ENCODE data around the gene ELFN2. TPM values are rescaled to one million over a fixed set of nuclear protein-coding genes. Genes with fewer than 3 reads are reported as not detected.

Gene ELFN2
- total and polyA plus RNA-seq, 8 donors, result 0.70 to 4.9 (median 1.5) TPM

GRCh38 chr22:37324340-37325038 is 102.8 kb downstream of the ELFN2 start:
- Histone ChIP-seq H3K9me3 (no peaks in the 10 kb centered on the region), H3K27me3 (peaks cover 28 to 65% of the 10 kb centered on the region in 2 donors), H3K4me3 (no peak overlapping the region), H3K4me1 (peaks cover 0 to 9% of the 10 kb centered on the region in 2 donors), H3K27ac (no peak overlapping the region), H3K36me3 (no peaks in the 10 kb centered on the region)
- intact Hi-C loops (cut with DNase I), result no loop called here
- TF ChIP-seq CTCF (IDR thresholded peaks at IDR 0.05), result no peak
- DNase-seq (peak in 1 of 4 donors; percentile 76), ATAC-seq (no peak)

DNA sequence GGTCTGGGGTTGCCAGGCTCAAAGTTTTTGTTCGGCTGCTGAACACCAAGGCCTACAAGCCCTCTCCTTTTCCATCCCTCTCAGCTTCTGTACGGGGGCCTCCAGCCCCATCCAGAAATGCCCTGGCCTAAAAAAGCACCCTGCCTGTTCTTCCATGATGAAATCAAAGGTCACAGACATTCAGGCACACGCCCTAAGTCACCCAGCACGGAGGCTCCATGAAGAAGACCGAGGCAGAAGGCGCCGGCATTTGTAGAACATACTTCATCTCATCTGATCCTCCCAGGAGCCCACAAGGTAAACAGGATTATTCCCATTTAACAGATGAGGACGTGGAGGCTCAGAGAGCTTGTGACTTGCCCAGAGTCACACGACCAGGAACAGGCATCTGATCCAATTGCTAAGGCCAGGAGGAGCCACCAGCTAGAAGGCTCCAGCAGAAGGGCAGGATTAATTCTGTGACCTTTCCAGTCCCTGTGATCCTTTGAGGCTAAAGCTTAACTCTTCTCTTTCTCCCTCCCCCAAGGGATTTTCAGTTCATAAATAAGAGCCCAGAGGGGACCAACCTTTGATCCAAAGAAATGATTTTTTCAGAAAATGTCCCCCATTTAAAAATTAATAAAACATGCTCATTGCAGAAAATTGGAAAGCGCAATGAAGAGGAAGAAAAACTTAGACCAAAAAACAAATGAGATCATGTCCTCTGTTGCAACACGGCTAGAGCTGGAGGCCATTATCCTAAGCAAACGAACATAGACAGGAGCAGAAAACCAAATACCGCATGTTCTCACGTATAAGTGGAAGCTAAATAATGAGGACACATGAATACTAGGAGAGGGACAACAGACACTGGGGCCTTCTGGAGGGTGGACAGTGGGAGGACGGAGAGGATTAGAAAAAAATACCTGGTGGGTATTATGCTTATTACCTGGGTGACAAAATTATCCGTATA is 106.3 kb downstream of the ELFN2 start:
- DNase-seq, result peak in 1 of 4 donors; percentile 37

GRCh38 chr22:37319469-37319868 is 107.8 kb downstream of the ELFN2 start:
- peaks cover 0 to 4% of the 10 kb centered on the region in 2 donors for H3K36me3 ChIP-seq
- intact Hi-C loops (cut with DNase I), result loop anchor here in 1 of 2 donors (10.0 kb wide), 2 partner anchors 105 to 135 kb away; partner anchors contain the start of gene ELFN2
- H3K9me3 ChIP-seq, result no peaks in the 10 kb centered on the region
- no peak for TF ChIP-seq CTCF (IDR thresholded peaks at IDR 0.05)
- no peak overlapping the region for H3K27ac ChIP-seq
- H3K4me1 ChIP-seq, result peaks cover 0 to 10% of the 10 kb centered on the region in 2 donors
- H3K27me3 ChIP-seq, result peaks cover 11 to 19% of the 10 kb centered on the region in 2 donors
- ATAC-seq (no peak), DNase-seq (no peak)
- H3K4me3 ChIP-seq, result no peak overlapping the region

More for the DNA sequence above, 106.3 kb downstream of the ELFN2 start:
- Histone ChIP-seq H3K4me3 (no peak overlapping the region), H3K4me1 (peaks cover 0 to 9% of the 10 kb centered on the region in 2 donors), H3K36me3 (no peaks in the 10 kb centered on the region), H3K27ac (no peak overlapping the region), H3K27me3 (peaks cover 25 to 34% of the 10 kb centered on the region in 2 donors), H3K9me3 (no peaks in the 10 kb centered on the region)
- intact Hi-C loops (cut with DNase I), result no loop called here
- ATAC-seq, result peak; percentile 7
- TF ChIP-seq CTCF (IDR thresholded peaks at IDR 0.05), result no peak

DNA sequence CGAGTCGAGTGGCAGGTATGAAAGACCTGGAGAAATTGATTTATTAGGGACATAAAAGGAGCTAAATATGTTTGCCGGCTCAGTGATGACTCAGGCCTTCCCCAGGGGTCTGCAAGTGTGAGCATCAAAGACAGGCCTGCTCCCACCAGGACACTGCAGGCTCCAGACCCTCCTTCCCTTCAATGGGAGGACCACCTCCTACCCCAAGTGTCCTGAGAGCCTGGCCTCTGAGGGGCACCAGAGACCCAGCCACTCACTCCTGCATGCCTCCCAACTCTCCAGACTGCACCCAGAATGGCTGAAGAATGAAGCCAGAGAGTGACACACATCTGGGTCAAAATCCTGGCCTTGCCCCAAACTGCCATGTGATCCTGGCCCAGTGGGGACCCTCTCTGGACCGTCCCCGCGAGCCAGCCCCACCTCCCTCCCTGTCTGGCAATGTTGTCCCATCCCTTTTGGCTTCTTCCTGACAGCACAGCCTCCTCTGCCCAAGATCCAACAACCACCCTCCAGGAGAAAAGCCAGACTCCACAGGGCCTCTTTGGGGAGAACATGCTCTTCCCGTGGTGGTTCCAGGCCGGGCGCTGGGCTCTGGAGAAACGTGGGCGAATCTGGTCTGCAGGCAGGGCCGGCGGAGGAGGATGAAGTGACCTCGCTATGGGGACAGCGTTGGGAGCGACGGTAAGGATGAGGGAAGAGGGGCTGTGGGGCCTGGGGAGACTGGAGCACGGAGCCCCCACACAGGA is 108.7 kb downstream of the ELFN2 start:
- Histone ChIP-seq H3K4me3 (no peak overlapping the region), H3K9me3 (no peaks in the 10 kb centered on the region), H3K27me3 (peaks cover 1 to 9% of the 10 kb centered on the region in 2 donors), H3K27ac (no peak overlapping the region), H3K36me3 (peaks cover 0 to 13% of the 10 kb centered on the region in 2 donors), H3K4me1 (peaks cover 0 to 18% of the 10 kb centered on the region in 2 donors)
- intact Hi-C loops (cut with DNase I), result loop anchor here in 1 of 2 donors (10.0 kb wide), 2 partner anchors 106 to 136 kb away; partner anchors contain the start of gene ELFN2
- DNase-seq (peak in 1 of 4 donors; percentile 77), ATAC-seq (no peak)
- TF ChIP-seq CTCF (IDR thresholded peaks at IDR 0.05), result no peak

Other genes with a start within 250 kb of the ELFN2 start
- gene C1QTNF6, start 239.2 kb downstream of the ELFN2 start, total RNA-seq, result 10 to 100 TPM in 1 of 2 donors, 1 to 10 TPM in 1; 7.2 to 16.0 TPM
- 10 to 100 TPM; 22.9 to 28.8 (median 25.1) TPM for gene C1QTNF6, start 239.2 kb downstream of the ELFN2 start, polyA plus RNA-seq (ENCODE audit: insufficient read length in 6 of 6)
- gene SSTR3, start 215.0 kb downstream of the ELFN2 start, total RNA-seq, result under 1 TPM in 1 of 2 donors, not detected in 1; 0.26 TPM
- gene SSTR3, start 215.0 kb downstream of the ELFN2 start, polyA plus RNA-seq (ENCODE audit: insufficient read length in 6 of 6), result under 1 TPM in 5 of 6 donors, not detected in 1; 0.04 to 0.18 (median 0.07) TPM
- gene RAC2, start 183.2 kb downstream of the ELFN2 start, total RNA-seq, result 10 to 100 TPM; 40.9 to 77.2 TPM
- 10 to 100 TPM in 2 of 6 donors, 1 to 10 TPM in 4; 6.7 to 11.2 (median 8.7) TPM for gene RAC2, start 183.2 kb downstream of the ELFN2 start, polyA plus RNA-seq (ENCODE audit: insufficient read length in 6 of 6)
- 10 to 100 TPM; 16.2 to 63.4 TPM for gene CYTH4, start 145.0 kb downstream of the ELFN2 start, total RNA-seq
- gene CYTH4, start 145.0 kb downstream of the ELFN2 start, polyA plus RNA-seq (ENCODE audit: insufficient read length in 6 of 6), result 1 to 10 TPM; 4.7 to 6.6 (median 5.7) TPM
- gene MFNG, start 58.9 kb upstream of the ELFN2 start, total RNA-seq, result 10 to 100 TPM; 24.4 to 46.4 TPM
- gene MFNG, start 58.9 kb upstream of the ELFN2 start, polyA plus RNA-seq (ENCODE audit: insufficient read length in 6 of 6), result 10 to 100 TPM; 17.7 to 25.3 (median 21.7) TPM
- 10 to 100 TPM; 10.3 to 13.6 TPM for gene CARD10, start 91.9 kb upstream of the ELFN2 start, total RNA-seq
- 10 to 100 TPM; 13.4 to 19.7 (median 17.0) TPM for gene CARD10, start 91.9 kb upstream of the ELFN2 start, polyA plus RNA-seq (ENCODE audit: insufficient read length in 6 of 6)
- 10 to 100 TPM; 74.0 to 84.3 TPM for gene CDC42EP1, start 133.0 kb upstream of the ELFN2 start, total RNA-seq
- gene CDC42EP1, start 133.0 kb upstream of the ELFN2 start, polyA plus RNA-seq (ENCODE audit: insufficient read length in 6 of 6), result 10 to 100 TPM; 30.8 to 54.7 (median 45.2) TPM
- gene LGALS2, start 152.6 kb upstream of the ELFN2 start, total RNA-seq, result under 1 TPM in 1 of 2 donors, not detected in 1; 0.61 TPM
- 1 to 10 TPM; 1.2 to 2.6 (median 1.5) TPM for gene LGALS2, start 152.6 kb upstream of the ELFN2 start, polyA plus RNA-seq (ENCODE audit: insufficient read length in 6 of 6)
- 10 to 100 TPM; 53.0 to 64.3 TPM for gene GGA1, start 181.4 kb upstream of the ELFN2 start, total RNA-seq
- 10 to 100 TPM; 49.6 to 71.2 (median 58.8) TPM for gene GGA1, start 181.4 kb upstream of the ELFN2 start, polyA plus RNA-seq (ENCODE audit: insufficient read length in 6 of 6)
- gene SH3BP1, start 212.2 kb upstream of the ELFN2 start, total RNA-seq, result 10 to 100 TPM; 14.0 to 40.7 TPM
- gene SH3BP1, start 212.2 kb upstream of the ELFN2 start, polyA plus RNA-seq (ENCODE audit: insufficient read length in 6 of 6), result 10 to 100 TPM; 23.4 to 31.5 (median 27.7) TPM
- gene PDXP, start 231.2 kb upstream of the ELFN2 start, total RNA-seq, result 10 to 100 TPM in 1 of 2 donors, 1 to 10 TPM in 1; 8.3 to 10.1 TPM
- gene PDXP, start 231.2 kb upstream of the ELFN2 start, polyA plus RNA-seq (ENCODE audit: insufficient read length in 6 of 6), result 10 to 100 TPM in 5 of 6 donors, 1 to 10 TPM in 1; 9.1 to 13.3 (median 11.8) TPM
- 100 to 1,000 TPM; 826 to 851 TPM for gene LGALS1, start 248.2 kb upstream of the ELFN2 start, total RNA-seq
- 100 to 1,000 TPM; 575 to 923 (median 640) TPM for gene LGALS1, start 248.2 kb upstream of the ELFN2 start, polyA plus RNA-seq (ENCODE audit: insufficient read length in 6 of 6)

All from left lung (tissue), 10 donors.